GM21717 (cell line): ENCODE results near the gene RPS16.
"Not testable (repeated sequence)": the region's sequence is repeated elsewhere in the genome, so short reads cannot be mapped to it uniquely, and the experiment has no call there.

Source experiments
- ATAC-seq: cut with Tn5 transposase; IDR thresholded peaks from one replicate; pipeline ENCODE4 v1.9.1; 2021; ENCODE audit warnings: mild to moderate bottlenecking, moderate library complexity; ENCODE audit not compliant: unreplicated experiment

The RPS16 gene

DNA sequence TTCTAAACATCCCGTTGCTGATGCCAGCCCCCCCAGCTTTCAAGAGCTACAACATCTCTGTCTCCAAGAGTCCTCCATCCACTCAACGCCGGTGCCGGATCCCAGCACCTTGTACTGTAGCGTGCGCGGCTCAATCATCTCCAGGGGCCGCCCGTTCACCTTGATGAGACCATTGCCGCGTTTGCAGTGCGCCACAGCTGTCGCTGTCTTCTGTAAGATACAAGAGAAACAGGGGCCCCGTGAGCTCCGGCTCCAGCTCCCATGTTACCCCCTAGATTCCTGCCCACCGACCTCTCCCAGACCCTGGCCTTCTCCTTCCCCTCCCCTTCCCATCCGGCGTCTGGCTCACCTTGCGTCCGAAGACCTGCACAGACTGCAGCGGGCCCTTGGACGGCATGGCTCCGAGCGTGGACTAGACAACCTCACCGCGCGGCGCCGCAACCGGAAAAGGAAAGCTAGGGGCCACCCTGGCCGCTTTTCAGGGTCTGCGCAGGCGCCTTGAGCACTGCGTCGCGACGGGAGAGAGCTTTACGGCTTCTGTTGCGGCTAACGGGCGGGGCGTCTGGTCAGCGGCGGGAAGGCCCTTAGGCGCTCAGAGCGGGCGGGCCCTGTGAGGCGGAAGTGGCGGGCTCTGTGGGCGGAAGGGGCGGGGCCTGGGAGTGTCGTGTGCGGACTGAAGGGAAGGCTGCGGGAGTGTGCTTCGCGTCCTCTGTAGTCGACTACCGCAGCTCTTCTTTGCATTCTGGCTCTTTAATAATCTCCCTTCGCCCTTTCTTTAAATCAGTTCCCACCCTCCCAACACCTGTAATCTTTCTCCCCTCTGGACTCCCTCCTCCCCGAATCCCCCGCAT is at the start of gene RPS16:
Gene RPS16 (minus strand): TSS at position 451 of the 851 bp plus-strand sequence. CDS start 54 bp downstream, at position 397.
- peak; percentile 51 for ATAC-seq

DNA sequence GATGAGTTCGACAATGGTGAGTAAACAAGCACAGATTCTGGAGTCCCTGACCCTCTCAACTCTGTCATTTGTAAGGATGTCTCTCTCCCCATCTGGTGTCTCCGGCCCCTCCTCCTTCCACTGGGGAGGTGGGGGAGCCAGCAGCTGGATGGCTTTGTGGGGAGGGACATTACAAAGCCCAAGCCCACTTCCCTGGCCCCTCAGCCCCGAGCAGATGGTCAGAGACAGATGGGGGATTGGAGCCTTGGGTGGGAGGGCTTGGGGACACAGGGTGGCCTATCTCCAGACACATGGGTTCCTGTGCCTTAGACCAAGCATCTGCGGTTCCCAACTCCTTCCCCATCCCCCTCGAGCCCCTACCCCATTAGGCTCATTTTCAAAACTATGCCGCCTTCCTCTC is 47.4 kb upstream of the RPS16 start:
- no peak for ATAC-seq

DNA sequence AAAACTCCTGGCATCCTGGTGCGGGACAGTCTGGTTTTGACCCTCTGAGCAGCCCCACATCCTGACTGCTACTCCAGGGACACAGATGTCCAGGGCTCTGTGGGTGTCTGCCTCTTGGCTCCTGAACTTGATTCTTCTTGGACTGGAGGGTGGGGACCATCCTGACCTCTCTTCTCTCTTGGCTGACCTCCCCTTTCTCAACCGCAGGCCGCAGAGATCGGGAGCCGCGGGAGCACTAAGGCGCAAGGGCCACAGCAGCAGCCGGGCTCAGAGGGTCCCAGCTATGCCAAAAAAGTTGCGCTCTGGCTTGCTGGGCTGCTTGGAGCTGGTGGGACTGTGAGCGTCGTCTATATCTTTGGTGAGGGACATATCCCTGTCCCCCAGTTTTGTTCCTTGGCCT is 45.9 kb upstream of the RPS16 start:
- no peak for ATAC-seq

DNA sequence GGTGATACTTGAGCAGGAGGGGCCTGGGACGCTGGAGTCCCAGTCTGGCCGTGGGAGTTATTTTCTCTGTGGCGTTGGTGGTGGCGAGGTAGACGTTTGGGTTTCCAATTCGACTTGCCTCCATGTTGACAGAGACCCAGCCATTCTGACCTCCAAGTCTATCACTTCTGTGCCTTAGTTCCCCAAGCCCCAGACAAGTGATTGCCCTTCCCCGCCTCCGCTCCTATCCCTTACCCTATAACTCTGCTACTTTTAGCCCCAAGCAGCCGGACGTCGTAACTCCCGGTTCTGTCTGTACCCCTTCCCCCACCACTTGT is 45.4 kb upstream of the RPS16 start:
- ATAC-seq, result peak; percentile 28

DNA sequence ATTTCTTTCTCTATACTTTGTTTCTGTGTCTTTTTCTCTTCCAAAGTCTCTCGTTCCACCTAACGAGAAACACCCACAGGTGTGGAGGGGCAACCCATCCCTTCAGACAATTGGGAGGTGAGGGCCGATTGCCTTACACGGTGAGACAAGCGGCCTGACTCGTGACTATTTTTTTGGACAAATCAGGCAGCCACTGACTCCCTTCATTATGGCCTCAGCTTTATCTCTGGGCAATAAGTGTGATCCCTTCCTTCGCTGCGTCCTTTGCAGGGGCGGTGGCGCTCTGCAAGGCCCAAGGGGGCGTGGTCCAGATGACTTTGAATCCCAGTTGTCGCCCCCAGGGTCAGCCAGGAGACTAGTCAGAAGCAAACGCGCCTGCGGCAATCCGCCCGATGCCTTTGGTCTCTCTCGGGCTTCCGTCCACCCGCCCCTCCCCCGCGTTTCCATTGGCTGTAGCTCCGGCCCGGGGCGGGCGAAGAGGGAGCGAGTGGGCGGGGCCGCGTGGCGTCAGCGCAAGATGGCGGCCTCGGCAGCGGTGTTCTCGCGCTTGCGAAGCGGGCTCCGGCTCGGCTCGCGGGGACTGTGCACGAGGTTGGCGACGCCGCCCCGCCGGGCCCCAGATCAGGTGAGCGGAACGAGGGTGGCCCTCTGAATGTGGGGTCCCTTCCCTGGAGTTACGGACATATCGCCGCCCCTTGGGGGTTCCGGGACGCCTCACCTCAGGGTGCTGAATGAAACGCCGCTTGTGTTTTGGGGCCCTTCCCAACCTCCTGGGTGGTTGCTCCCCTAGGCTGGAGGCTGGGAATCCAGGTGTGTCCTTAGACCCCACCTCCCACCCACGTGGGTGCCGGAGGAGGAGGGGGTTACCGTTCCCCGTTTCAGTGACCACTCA is 44.8 kb upstream of the RPS16 start, which contains the start of gene TIMM50:
Gene TIMM50 (plus strand): TSS at position 502 of the 892 bp plus-strand sequence. CDS start 16 bp downstream, at position 518.
- peak; percentile 78 for ATAC-seq

DNA sequence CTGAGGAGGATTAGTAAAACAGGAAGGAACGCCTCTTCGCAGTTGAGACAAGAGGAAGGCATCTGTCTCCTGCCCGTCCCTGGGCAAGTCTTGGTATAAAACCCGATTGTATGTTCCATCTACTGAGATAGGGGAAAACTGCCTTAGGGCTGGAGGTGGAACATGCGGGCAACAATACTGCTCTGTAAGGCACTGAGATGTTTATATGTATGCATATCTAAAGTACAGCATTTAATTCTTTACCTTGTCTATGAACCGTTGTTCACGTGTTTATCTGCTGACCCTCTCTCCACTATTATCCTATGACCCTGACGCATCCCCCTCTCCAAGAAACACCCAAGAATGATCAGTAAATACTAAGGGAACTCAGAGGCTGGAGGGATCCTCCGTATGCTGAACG is 44.2 kb upstream of the RPS16 start:
- ATAC-seq, result no peak

DNA sequence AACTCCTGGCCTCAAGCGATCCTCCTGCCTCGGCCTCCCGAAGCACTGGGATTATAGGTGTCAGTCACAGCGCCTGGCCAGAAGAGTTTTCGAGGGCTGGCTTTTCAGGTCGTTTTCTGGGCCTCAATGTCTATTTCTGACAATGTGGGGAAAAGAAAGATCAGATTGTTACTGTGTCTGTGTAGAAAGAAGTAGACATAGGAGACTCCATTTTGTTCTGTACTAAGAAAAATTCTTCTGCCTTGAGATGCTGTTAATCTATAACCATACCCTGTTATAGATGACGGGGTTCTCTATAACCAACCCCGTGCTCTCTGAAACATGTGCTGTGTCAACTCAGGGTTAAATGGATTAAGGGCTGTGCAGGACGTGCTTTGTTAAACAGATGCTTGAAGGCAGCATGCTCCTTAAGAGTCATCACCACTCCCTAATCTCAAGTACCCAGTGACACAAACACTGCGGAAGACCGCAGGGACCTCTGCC is 43.6 kb upstream of the RPS16 start:
- ATAC-seq, result not testable (repeated sequence)

DNA sequence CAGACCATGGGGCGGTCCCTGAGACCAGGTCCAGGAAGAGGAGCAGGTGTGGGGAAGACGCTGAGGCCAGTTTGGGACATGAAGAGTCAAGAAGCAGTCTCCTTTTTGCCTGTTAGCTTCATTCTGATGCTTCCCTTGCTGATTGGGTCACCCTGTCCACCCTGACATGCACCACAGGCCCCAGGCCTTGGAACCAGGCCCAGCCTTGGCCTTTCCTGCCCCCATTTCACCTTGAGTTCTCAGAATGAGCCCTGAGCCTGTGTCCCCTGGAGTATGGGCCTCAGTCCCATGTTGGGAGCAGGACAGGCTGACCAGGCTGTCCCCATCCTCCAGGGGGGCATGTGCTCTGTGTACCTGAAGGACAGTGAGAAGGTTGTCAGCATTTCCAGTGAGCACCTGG is 40.0 kb upstream of the RPS16 start:
- ATAC-seq, result no peak

DNA sequence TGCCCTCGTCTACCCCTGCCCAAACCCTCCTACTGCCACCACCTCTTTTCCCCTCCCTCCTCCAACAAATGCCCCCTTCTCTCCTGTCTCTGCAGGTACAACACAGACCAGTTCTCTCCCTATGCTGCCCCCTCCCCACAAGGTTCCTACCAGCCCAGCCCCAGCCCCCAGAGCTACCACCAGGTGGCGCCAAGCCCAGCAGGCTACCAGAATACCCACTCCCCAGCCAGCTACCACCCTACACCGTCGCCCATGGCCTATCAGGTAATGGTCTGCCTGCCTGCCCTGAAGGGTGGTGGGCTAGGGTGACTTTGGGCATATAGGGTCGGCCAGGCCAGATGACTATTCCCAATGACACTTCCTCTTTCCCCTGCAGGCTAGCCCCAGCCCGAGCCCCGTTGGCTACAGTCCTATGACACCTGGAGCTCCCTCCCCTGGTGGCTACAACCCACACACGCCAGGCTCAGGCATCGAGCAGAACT is 38.4 kb upstream of the RPS16 start:
- no peak for ATAC-seq

DNA sequence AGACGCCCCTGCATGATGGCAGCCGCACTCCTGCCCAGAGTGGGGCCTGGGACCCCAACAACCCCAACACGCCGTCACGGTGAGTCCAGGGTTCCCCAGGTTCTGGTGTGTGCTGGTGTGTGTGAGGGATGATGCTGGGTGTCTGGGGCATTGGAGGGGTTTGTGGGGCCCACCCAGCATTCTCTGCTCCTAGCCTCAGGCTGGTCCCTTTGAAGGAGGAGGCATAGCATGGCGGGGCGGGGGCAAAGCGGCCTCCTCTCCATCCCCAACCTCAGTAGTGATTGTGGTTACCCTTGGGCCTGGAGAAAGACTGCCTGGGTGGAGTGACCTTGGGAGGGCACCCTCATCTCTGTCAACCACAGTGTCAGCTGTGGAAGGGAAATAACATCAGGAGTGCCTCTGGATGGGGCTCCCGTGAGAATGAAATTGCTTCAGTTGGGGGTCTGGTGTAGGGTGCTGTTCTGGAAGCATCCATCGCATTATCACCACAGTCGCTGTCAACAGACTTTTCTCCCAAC is 37.8 kb upstream of the RPS16 start:
- no peak for ATAC-seq

DNA sequence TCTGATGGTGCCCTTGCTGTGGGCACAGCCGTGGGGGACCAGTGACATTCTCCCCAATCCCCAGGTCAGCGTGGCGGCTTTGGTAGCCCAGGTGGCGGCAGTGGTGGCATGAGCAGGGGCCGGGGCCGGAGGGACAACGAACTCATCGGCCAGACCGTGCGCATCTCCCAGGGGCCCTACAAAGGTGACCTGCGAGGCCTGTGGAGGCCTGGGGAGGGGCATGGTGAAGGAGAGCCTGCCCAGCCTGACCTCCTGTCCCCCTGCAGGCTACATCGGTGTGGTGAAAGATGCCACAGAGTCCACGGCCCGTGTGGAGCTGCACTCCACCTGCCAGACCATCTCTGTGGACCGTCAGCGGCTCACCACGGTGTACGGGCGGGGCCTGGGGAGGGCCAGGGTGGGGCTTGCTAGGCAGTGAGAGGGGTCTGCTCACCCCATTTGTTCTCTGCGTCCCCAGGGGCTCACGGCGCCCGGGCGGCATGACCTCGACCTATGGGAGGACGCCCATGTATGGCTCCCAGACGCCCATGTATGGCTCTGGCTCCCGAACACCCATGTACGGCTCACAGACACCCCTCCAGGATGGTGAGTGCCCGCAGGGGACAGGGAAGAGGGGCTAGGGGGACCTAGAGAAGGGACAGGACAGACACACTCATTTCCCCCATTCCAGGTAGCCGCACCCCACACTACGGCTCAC is 37.1 kb upstream of the RPS16 start:
- no peak for ATAC-seq

DNA sequence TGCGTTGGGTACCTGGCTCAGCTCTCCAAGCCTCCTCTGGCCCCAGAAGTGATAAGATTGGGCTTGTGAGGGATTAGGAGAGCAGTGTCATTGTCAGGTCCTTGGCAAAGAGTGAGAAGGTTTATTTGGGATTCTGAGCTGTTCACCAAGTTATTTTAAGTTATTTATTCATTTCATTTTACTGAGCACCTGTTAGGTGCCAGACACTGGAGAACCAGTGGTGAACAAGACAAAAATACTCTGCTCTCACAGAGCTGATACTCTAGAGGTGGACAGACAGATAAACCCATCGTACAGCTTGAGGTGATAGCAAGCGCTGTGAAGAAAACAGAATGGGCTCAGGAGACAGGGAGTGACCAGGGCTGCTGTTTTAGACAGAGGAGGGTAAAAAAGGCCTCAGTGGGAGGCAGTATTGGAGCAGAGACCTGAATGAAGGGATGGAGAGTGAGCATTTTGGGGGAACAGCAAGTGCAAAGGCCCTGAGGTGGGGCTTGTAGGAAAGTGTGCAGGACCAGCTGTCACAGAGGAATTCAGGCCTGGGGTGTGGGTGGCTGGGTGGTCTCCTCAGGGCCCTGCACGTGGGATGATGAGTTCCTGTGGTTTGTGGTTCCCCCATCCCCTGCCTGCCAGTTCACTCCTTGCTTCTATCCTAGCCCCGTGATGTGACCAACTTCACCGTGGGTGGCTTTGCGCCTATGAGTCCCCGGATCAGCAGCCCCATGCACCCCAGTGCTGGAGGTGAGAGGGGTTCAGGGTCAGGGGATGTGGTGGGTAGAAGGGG is 36.2 kb upstream of the RPS16 start:
- ATAC-seq, result no peak

DNA sequence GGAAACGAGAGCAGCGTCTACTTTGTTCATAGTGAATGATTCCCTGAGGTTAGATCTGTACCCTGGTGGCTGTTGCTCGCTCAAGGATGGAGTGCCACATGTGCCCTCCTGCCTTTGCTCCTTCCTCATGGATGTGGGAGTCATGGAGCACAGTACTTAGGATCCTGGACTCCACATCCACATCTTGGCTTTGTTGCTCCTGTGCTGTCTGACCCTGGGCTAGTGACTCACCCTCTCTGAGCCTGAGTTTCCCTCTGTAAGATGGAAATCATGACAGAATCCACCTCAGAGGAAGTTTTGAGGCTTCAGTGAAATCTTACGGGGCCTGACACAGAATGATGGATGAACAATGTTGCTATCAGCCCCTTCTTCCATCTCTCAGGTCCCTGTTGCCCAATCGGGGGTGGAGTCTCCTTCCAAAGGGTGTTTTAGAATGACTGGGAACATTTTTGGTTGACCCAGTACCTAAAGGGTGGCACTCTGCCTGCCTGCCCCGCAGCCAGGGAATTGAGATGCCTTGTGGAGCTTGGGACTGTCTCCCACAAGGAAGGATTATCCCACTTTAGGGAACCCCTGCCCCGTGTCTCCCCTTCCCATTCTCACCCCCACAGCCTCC is 35.1 kb upstream of the RPS16 start:
- no peak for ATAC-seq

DNA sequence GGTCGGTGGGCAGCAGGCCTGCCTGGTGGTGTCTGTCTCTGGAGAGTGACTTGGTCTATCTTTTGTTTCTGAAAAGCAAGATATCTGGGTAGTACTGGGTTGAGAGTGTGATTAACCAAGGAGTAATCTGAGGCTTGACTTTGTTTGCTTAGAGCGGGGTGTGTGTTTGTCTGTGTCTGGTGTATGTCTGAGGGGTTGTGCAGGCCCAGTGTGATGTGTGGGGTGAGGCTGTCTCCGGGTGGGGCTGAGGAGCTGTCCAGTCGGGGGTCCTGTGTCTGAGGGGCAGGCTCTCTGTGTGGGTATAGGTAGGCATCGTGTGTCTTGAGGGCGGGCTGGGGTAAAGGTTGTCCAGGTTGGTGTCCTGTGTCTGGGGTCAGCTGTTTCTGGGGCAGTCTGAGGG is 33.8 kb upstream of the RPS16 start:
- no peak for ATAC-seq

DNA sequence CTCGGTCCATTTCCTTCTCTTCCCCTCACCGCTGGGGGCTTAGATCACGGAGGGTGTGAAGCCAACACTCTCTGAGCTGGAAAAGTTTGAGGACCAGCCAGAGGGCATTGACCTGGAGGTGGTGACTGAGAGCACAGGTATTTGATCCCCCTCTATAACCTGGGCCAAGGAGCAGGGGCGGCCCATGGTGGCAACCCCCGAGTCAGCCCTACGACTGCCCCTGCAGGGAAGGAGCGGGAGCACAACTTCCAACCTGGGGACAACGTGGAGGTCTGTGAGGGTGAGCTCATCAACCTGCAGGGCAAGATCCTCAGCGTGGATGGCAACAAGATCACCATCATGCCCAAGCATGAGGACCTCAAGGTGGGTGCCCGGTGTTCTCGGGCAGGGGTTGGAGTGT is 33.3 kb upstream of the RPS16 start:
- ATAC-seq, result no peak

DNA sequence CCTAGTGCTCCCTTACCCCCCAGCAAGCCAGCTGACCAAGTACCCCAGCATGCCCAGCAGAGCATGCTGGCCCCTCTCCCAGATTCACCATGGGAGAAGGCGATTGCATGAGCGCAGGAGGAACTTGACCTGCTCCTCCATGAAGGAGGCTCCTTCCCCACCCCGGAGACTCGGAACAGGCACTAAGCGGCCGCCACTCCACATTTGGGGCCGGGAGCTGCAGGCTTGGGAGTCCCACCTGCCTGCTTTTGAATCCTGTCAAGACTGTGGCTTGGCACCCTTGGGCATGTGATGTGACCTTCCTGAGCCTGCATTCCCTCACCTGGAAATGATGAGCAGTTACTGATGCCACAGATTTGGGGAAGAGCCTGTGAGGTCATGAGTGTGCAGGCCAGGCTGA is 32.2 kb upstream of the RPS16 start:
- no peak for ATAC-seq

DNA sequence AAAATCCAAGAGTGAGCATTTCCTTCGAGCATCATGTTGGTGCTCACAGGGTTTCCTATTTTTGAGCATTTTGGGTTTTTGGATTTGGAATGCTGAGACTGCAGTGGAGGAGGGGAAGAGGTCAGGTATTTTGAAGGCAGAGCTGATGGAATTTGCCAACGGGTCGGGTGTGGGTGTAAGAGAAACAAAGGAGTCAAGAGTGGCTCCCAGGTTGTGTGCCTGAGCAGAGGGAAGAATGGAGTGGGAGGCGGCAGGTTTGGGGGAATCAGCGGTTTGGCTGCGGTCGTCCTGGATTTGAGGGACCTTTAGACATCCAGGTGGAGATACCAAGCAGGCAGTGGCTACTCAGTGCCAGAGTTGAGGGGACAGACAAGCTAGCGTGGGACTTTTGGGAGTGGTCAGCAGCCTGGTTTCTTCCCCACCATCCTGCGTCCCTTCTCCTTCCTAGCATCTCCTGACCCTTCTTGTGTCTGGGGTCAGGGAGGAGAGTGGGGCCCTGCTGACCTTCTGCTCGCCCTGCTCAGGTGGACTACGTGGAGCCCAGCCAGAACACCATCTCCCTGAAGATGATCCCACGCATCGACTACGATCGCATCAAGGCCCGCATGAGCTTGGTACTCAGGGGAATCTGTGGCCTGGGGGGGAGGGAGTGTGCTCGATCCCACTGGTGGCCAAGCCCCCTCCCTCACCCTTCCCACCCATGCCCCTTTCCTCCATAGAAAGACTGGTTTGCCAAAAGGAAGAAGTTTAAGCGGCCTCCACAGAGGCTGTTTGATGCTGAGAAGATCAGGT is 30.4 kb upstream of the RPS16 start:
- no peak for ATAC-seq

DNA sequence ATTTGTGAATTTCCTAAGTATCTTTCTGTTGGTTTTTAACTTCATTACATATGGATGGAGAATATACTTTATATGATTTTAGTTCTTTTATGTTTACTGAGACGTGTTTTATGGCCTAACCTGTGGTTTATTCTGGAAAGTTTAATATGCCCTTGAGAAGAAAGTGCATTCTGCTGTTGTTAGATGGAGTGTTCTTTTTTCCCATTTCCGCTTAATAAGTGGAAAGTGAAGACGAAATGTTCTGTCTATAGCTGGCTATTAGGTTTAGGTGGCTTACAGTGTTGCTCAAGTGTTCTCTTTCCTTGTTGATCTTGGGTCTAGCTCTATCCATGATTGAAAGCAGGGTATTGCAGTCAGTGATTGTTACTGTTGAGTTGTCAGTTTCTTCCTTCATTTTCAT is 27.7 kb upstream of the RPS16 start:
- ATAC-seq, result no peak

DNA sequence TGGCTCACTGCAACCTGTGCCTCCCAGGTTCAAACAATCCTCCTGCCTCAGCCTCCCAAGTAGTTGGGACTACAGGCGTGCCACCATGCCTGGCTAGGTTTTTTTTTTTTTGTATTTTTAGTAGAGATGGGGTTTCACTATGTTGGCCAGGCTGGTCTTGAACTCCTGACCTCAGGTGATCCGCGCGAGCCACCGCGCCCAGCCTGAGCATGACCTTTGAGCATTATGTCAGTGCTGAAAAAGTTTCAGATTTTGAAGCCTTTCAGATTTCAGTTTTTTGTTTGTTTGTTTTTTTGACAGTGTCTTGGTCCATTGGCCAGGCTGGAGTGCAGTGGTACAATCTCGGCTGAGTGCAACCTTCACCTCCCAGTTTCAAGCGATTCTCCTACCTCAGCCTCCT is 15.5 kb upstream of the RPS16 start:
- ATAC-seq, result not testable (repeated sequence)
